ENCODE results near the gene CXCL11. TPM values are rescaled to one million over a fixed set of nuclear protein-coding genes. Genes with fewer than 3 reads are reported as not detected.

The CXCL11 gene
- not detected for polyA plus RNA-seq (2013, experiment 1 of 4)
- not detected for polyA plus RNA-seq (2013, experiment 2 of 4)
- 0.27 TPM for polyA plus RNA-seq (2013, experiment 3 of 4)
- polyA plus RNA-seq (2013, experiment 4 of 4): not detected

GRCh38 chr4:76035799-76036380 lies at the start of gene CXCL11:
TSS of gene CXCL11 (minus strand) at chr4:76036070. CDS start at chr4:76035987, 83 bp downstream.
- Histone ChIP-seq H3K9me3 (ENCODE audit: control insufficient read depth, low read length) (no peaks in the 10 kb centered on the region), H3K36me3 (ENCODE audit: control insufficient read depth, insufficient read depth, low read length) (no peaks in the 10 kb centered on the region), H3K4me1 (ENCODE audit: control insufficient read depth, insufficient read depth, low read length) (no peaks in the 10 kb centered on the region), H3K27me3 (ENCODE audit: control insufficient read depth, insufficient read depth, low read length, poor library complexity, severe bottlenecking) (no peaks in the 10 kb centered on the region), H3K27ac (ENCODE audit: insufficient read depth, low read depth, low read length, poor library complexity, severe bottlenecking) (no peak within 1 kb of the TSS), H3K4me3 (ENCODE audit: insufficient read depth, low read depth, low read length) (no peak within 1 kb of the TSS)
- WGBS, 2 experiments: 95 to 100% methylated on average over 2 of the region's 2 CpGs

GRCh38 chr4:76084542-76084941 lies 48.7 kb upstream of the CXCL11 start:
- no peak overlapping the region for H3K27ac ChIP-seq (ENCODE audit: insufficient read depth, low read depth, low read length, poor library complexity, severe bottlenecking)
- WGBS, 2 experiments: 91 to 94% methylated on average over 1 of the region's 1 CpG
- no peaks in the 10 kb centered on the region for H3K4me1 ChIP-seq (ENCODE audit: control insufficient read depth, insufficient read depth, low read length)
- no peaks in the 10 kb centered on the region for H3K9me3 ChIP-seq (ENCODE audit: control insufficient read depth, low read length)
- H3K4me3 ChIP-seq (ENCODE audit: insufficient read depth, low read depth, low read length): no peak overlapping the region
- H3K27me3 ChIP-seq (ENCODE audit: control insufficient read depth, insufficient read depth, low read length, poor library complexity, severe bottlenecking): no peaks in the 10 kb centered on the region
- H3K36me3 ChIP-seq (ENCODE audit: control insufficient read depth, insufficient read depth, low read length): no peaks in the 10 kb centered on the region

GRCh38 chr4:76083386-76083988 lies 47.6 kb upstream of the CXCL11 start:
- 92 to 95% methylated on average over 3 of the region's 3 CpGs for WGBS, 2 experiments
- H3K27ac ChIP-seq (ENCODE audit: insufficient read depth, low read depth, low read length, poor library complexity, severe bottlenecking): no peak overlapping the region

GRCh38 chr4:76078033-76078613 lies 42.3 kb upstream of the CXCL11 start:
- Histone ChIP-seq H3K27ac (ENCODE audit: insufficient read depth, low read depth, low read length, poor library complexity, severe bottlenecking) (no peak overlapping the region), H3K36me3 (ENCODE audit: control insufficient read depth, insufficient read depth, low read length) (no peaks in the 10 kb centered on the region), H3K4me1 (ENCODE audit: control insufficient read depth, insufficient read depth, low read length) (no peaks in the 10 kb centered on the region), H3K9me3 (ENCODE audit: control insufficient read depth, low read length) (no peaks in the 10 kb centered on the region), H3K4me3 (ENCODE audit: insufficient read depth, low read depth, low read length) (no peak overlapping the region), H3K27me3 (ENCODE audit: control insufficient read depth, insufficient read depth, low read length, poor library complexity, severe bottlenecking) (no peaks in the 10 kb centered on the region)
- WGBS, 2 experiments: 95 to 96% methylated on average over 3 to 4 of the region's 4 CpGs

More at GRCh38 chr4:76083386-76083988, 47.6 kb upstream of the CXCL11 start:
- Histone ChIP-seq H3K4me3 (ENCODE audit: insufficient read depth, low read depth, low read length) (no peak overlapping the region), H3K9me3 (ENCODE audit: control insufficient read depth, low read length) (no peaks in the 10 kb centered on the region), H3K27me3 (ENCODE audit: control insufficient read depth, insufficient read depth, low read length, poor library complexity, severe bottlenecking) (no peaks in the 10 kb centered on the region), H3K36me3 (ENCODE audit: control insufficient read depth, insufficient read depth, low read length) (no peaks in the 10 kb centered on the region), H3K4me1 (ENCODE audit: control insufficient read depth, insufficient read depth, low read length) (no peaks in the 10 kb centered on the region)

- Histone ChIP-seq H3K36me3 (ENCODE audit: control insufficient read depth, insufficient read depth, low read length) (no peaks in the 10 kb centered on the region), H3K4me1 (ENCODE audit: control insufficient read depth, insufficient read depth, low read length) (peaks cover 6% of the 10 kb centered on the region), H3K9me3 (ENCODE audit: control insufficient read depth, low read length) (no peaks in the 10 kb centered on the region), H3K27ac (ENCODE audit: insufficient read depth, low read depth, low read length, poor library complexity, severe bottlenecking) (no peak overlapping the region), H3K27me3 (ENCODE audit: control insufficient read depth, insufficient read depth, low read length, poor library complexity, severe bottlenecking) (no peaks in the 10 kb centered on the region), H3K4me3 (ENCODE audit: insufficient read depth, low read depth, low read length) (no peak overlapping the region)
- 92 to 94% methylated on average over 2 to 4 of the region's 4 CpGs for WGBS, 2 experiments
These were observed 39.2 kb upstream of the CXCL11 start for GRCh38 chr4:76074993-76075600.

GRCh38 chr4:76074468-76074867 lies 38.6 kb upstream of the CXCL11 start, which contains the start of gene ART3:
TSS of gene ART3 (plus strand) at chr4:76074709. CDS start at chr4:76075890, 1,181 bp downstream.
- Histone ChIP-seq H3K36me3 (ENCODE audit: control insufficient read depth, insufficient read depth, low read length) (no peaks in the 10 kb centered on the region), H3K9me3 (ENCODE audit: control insufficient read depth, low read length) (no peaks in the 10 kb centered on the region), H3K27me3 (ENCODE audit: control insufficient read depth, insufficient read depth, low read length, poor library complexity, severe bottlenecking) (no peaks in the 10 kb centered on the region), H3K4me3 (ENCODE audit: insufficient read depth, low read depth, low read length) (no peak within 1 kb of the TSS), H3K4me1 (ENCODE audit: control insufficient read depth, insufficient read depth, low read length) (peaks cover 6% of the 10 kb centered on the region), H3K27ac (ENCODE audit: insufficient read depth, low read depth, low read length, poor library complexity, severe bottlenecking) (no peak within 1 kb of the TSS)
- 89 to 91% methylated on average over 1 of the region's 1 CpG for WGBS, 2 experiments

- Histone ChIP-seq H3K4me3 (ENCODE audit: insufficient read depth, low read depth, low read length) (no peak overlapping the region), H3K36me3 (ENCODE audit: control insufficient read depth, insufficient read depth, low read length) (no peaks in the 10 kb centered on the region), H3K27me3 (ENCODE audit: control insufficient read depth, insufficient read depth, low read length, poor library complexity, severe bottlenecking) (no peaks in the 10 kb centered on the region), H3K4me1 (ENCODE audit: control insufficient read depth, insufficient read depth, low read length) (peaks cover 6% of the 10 kb centered on the region), H3K9me3 (ENCODE audit: control insufficient read depth, low read length) (no peaks in the 10 kb centered on the region), H3K27ac (ENCODE audit: insufficient read depth, low read depth, low read length, poor library complexity, severe bottlenecking) (no peak overlapping the region)
- 39 to 51% methylated on average over 3 to 4 of the region's 4 CpGs for WGBS, 2 experiments
These were observed 36.9 kb upstream of the CXCL11 start for GRCh38 chr4:76072760-76073159.

- no peaks in the 10 kb centered on the region for H3K27me3 ChIP-seq (ENCODE audit: control insufficient read depth, insufficient read depth, low read length, poor library complexity, severe bottlenecking)
- peaks cover 5% of the 10 kb centered on the region for H3K4me1 ChIP-seq (ENCODE audit: control insufficient read depth, insufficient read depth, low read length)
- H3K27ac ChIP-seq (ENCODE audit: insufficient read depth, low read depth, low read length, poor library complexity, severe bottlenecking): no peak overlapping the region
- no peaks in the 10 kb centered on the region for H3K9me3 ChIP-seq (ENCODE audit: control insufficient read depth, low read length)
- no peaks in the 10 kb centered on the region for H3K36me3 ChIP-seq (ENCODE audit: control insufficient read depth, insufficient read depth, low read length)
- 0% methylated on average over 2 of the region's 2 CpGs for WGBS, 2 experiments
- no peak overlapping the region for H3K4me3 ChIP-seq (ENCODE audit: insufficient read depth, low read depth, low read length)
These were observed 31.9 kb upstream of the CXCL11 start for GRCh38 chr4:76067652-76068286.

GRCh38 chr4:76066546-76066945 lies 30.7 kb upstream of the CXCL11 start:
- Histone ChIP-seq H3K27ac (ENCODE audit: insufficient read depth, low read depth, low read length, poor library complexity, severe bottlenecking) (no peak overlapping the region), H3K36me3 (ENCODE audit: control insufficient read depth, insufficient read depth, low read length) (no peaks in the 10 kb centered on the region), H3K27me3 (ENCODE audit: control insufficient read depth, insufficient read depth, low read length, poor library complexity, severe bottlenecking) (no peaks in the 10 kb centered on the region), H3K4me3 (ENCODE audit: insufficient read depth, low read depth, low read length) (no peak overlapping the region), H3K4me1 (ENCODE audit: control insufficient read depth, insufficient read depth, low read length) (no peaks in the 10 kb centered on the region), H3K9me3 (ENCODE audit: control insufficient read depth, low read length) (no peaks in the 10 kb centered on the region)
- 82 to 95% methylated on average over 3 of the region's 3 CpGs for WGBS, 2 experiments

- no peak overlapping the region for H3K27ac ChIP-seq (ENCODE audit: insufficient read depth, low read depth, low read length, poor library complexity, severe bottlenecking)
- WGBS, 2 experiments: 100% methylated on average over 1 of the region's 1 CpG
These were observed 26.1 kb upstream of the CXCL11 start for GRCh38 chr4:76061982-76062381.

More at GRCh38 chr4:76061982-76062381, 26.1 kb upstream of the CXCL11 start:
- no peaks in the 10 kb centered on the region for H3K9me3 ChIP-seq (ENCODE audit: control insufficient read depth, low read length)
- H3K27me3 ChIP-seq (ENCODE audit: control insufficient read depth, insufficient read depth, low read length, poor library complexity, severe bottlenecking): no peaks in the 10 kb centered on the region
- H3K4me3 ChIP-seq (ENCODE audit: insufficient read depth, low read depth, low read length): no peak overlapping the region
- H3K36me3 ChIP-seq (ENCODE audit: control insufficient read depth, insufficient read depth, low read length): no peaks in the 10 kb centered on the region
- H3K4me1 ChIP-seq (ENCODE audit: control insufficient read depth, insufficient read depth, low read length): no peaks in the 10 kb centered on the region
